ENCODE results near the gene RHPN2. TPM values are rescaled to one million over a fixed set of nuclear protein-coding genes. Genes with fewer than 3 reads are reported as not detected.

Gene RHPN2
- total RNA-seq, 4 donors from 2014 or later, result 4.0 to 9.6 (median 6.4) TPM

DNA sequence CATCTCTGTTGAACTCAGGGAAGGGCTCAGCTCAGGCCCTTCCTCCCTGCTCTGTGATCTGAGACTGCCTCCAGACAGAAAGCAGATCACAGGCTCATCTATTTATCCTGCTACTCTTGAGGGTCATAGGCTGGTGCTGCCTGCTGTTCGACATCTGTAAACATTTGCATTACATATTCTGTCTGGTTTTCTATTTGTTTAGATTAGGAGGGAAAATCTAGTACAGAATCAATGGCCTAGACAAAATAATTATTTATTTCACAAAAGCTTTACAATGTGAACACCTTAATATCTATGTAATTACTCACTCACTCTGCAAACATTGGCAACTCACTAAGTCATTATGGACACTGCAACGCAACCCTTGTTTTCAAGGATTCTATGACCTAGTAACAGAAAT is 135.9 kb downstream of the RHPN2 start:
- Histone ChIP-seq H3K9me3 (peaks cover 0 to 11% (median 0%) of the 10 kb centered on the region in 4 donors), H3K4me3 (no peak overlapping the region)

More for the DNA sequence above, 135.9 kb downstream of the RHPN2 start:
- Histone ChIP-seq H3K36me3 (peaks cover 0 to 100% (median 21%) of the 10 kb centered on the region in 3 donors), H3K27ac (no peak overlapping the region), H3K4me1 (no peaks in the 10 kb centered on the region), H3K27me3 (no peaks in the 10 kb centered on the region)
- WGBS, 2 donors, result 89 to 95% methylated on average over 2 of the region's 2 CpGs
- no peak for DNase-seq (ENCODE audit: low spot score in 2 of 2)
- TF ChIP-seq POLR2A (IDR thresholded peaks at IDR 0.05) (no peak), EP300 (IDR thresholded peaks at IDR 0.05) (no peak)

Small RNA genes within 50 kb of the gene (small RNA-seq; reads per million reads assigned to genes)
- gene AC008521.1 (not detected), gene AC008521.2 (not detected)

Other genes with a start within 250 kb of the RHPN2 start
- 1 to 10 TPM in 1 of 4 donors, not detected in 3; 1.6 TPM for gene SLC7A9, start 195.1 kb downstream of the RHPN2 start, total RNA-seq
- gene CEP89, start 92.9 kb downstream of the RHPN2 start, total RNA-seq, result 10 to 100 TPM; 12.6 to 28.5 (median 13.2) TPM
- 1 to 10 TPM in 2 of 4 donors, under 1 TPM in 1, not detected in 1; 0.90 to 5.3 (median 2.1) TPM for gene FAAP24, start 92.6 kb downstream of the RHPN2 start, total RNA-seq
- gene GPATCH1, start 16.3 kb upstream of the RHPN2 start, total RNA-seq, result 10 to 100 TPM in 3 of 4 donors, 1 to 10 TPM in 1; 6.6 to 32.1 (median 10.6) TPM
- not detected for gene WDR88, start 67.2 kb upstream of the RHPN2 start, total RNA-seq
- 10 to 100 TPM; 19.0 to 39.0 (median 30.2) TPM for gene LRP3, start 129.4 kb upstream of the RHPN2 start, total RNA-seq
- gene SLC7A10, start 161.0 kb upstream of the RHPN2 start, total RNA-seq, result 10 to 100 TPM in 3 of 4 donors, 1 to 10 TPM in 1; 4.3 to 25.8 (median 13.2) TPM
- gene CEBPA, start 237.6 kb upstream of the RHPN2 start, total RNA-seq, result 100 to 1,000 TPM in 1 of 4 donors, 10 to 100 TPM in 3; 33.9 to 204 (median 65.4) TPM